Measurements from ENCODE around the gene KCTD7. TPM values are rescaled to one million over a fixed set of nuclear protein-coding genes. Genes with fewer than 3 reads are reported as not detected.

Gene KCTD7
- total and polyA plus RNA-seq, 2 of the 4 experiments (the other 2 are of a cell fraction): 6.1 to 12.8 TPM

- H3K23ac ChIP-seq (ENCODE audit: low read depth, low read length): no peak overlapping the region
- ChIA-PET CTCF (no interaction called here), POLR2A (ENCODE audit: unreplicated experiment) (no interaction called here)
- H2BK15ac ChIP-seq (ENCODE audit: low read depth, low read length): no peak overlapping the region
- no peaks in the 10 kb centered on the region for H3K27me3 ChIP-seq (ENCODE audit: control insufficient read depth, insufficient read depth, low read length)
- no peak overlapping the region for H3K4ac ChIP-seq (ENCODE audit: low read depth, low read length)
- no peak overlapping the region for H2AK5ac ChIP-seq (ENCODE audit: low read depth, low read length)
- BruUV-seq (replicated peaks): no TSS peak
- no peaks in the 10 kb centered on the region for H3K9me1 ChIP-seq (ENCODE audit: insufficient read depth, low read length)
- no peak overlapping the region for H3K9ac ChIP-seq (ENCODE audit: low read depth, low read length)
- H3K9me3 ChIP-seq (ENCODE audit: control insufficient read depth, insufficient read depth, low read length): no peaks in the 10 kb centered on the region
- no peaks in the 10 kb centered on the region for H3K4me1 ChIP-seq (ENCODE audit: control insufficient read depth, insufficient read depth, low read length)
- H3K79me1 ChIP-seq (ENCODE audit: low read depth in 1 of 2, low read length in 2 of 2): no peaks in the 10 kb centered on the region
- intact Hi-C loops (cut with micrococcal nuclease): no loop called here
- no peaks in the 10 kb centered on the region for H4K20me1 ChIP-seq (ENCODE audit: insufficient read depth, low read length)
- H2AK9ac ChIP-seq (replicated peaks; ENCODE audit: low read depth, low read length, poor library complexity): no peak overlapping the region
- H3K36me3 ChIP-seq (ENCODE audit: control insufficient read depth, insufficient read depth, low read length): no peaks in the 10 kb centered on the region
- no peak overlapping the region for H3K4me2 ChIP-seq (ENCODE audit: low read depth, low read length)
- no peak overlapping the region for H3K18ac ChIP-seq (ENCODE audit: low read depth, low read length)
- in situ Hi-C loops (cut with MboI; ENCODE audit: low sequenced_read_pairs): no loop called here
- no peak overlapping the region for H4K8ac ChIP-seq (ENCODE audit: low read depth in 2 of 2, low read length in 2 of 2)
- H3K27ac ChIP-seq (ENCODE audit: insufficient read depth, low read length): no peak overlapping the region
- ATAC-seq (ENCODE audit: low read depth) (no peak), DNase-seq (no peak)
- H3K4me3 ChIP-seq (ENCODE audit: insufficient read depth, low read depth, low read length): no peak overlapping the region
- H2BK5ac ChIP-seq (ENCODE audit: low read depth, low read length, poor library complexity, severe bottlenecking): no peak overlapping the region
- WGBS, 2 experiments (ENCODE audit: extremely low coverage in 2 of 2, insufficient read length in 1 of 2): 86% methylated on average over 1 of the region's 3 CpGs; no CpG with 5 or more reads in 1 of the 2 experiments
- no peak overlapping the region for H4K5ac ChIP-seq (ENCODE audit: low read depth, low read length)
- H2BK120ac ChIP-seq (ENCODE audit: low read depth, low read length): no peak overlapping the region
- H2AFZ ChIP-seq (replicated peaks; ENCODE audit: low read length, poor library complexity): no peak overlapping the region
- dilution Hi-C loops (cut with HindIII; ENCODE audit: low sequenced_read_pairs, unreplicated experiment): no loop called here
- H2BK20ac ChIP-seq (ENCODE audit: low read depth, low read length): no peak overlapping the region
- H4K91ac ChIP-seq (ENCODE audit: insufficient read depth, low read depth, low read length): no peak overlapping the region
- no peak for TF ChIP-seq RFX5 (IDR thresholded peaks at IDR 0.05; ENCODE audit: low read depth, low read length)
- TF ChIP-seq RCOR1 (IDR thresholded peaks at IDR 0.05; ENCODE audit: insufficient replicate concordance, low read length): no peak
- no peak for TF ChIP-seq NFE2L2 (IDR thresholded peaks at IDR 0.05; ENCODE audit: low read depth, low read length)
- TF ChIP-seq CHD1 (IDR thresholded peaks at IDR 0.05; ENCODE audit: low read depth, low read length): no peak
- TF ChIP-seq MAZ (IDR thresholded peaks at IDR 0.05; ENCODE audit: borderline replicate concordance, low read depth, low read length): no peak
- TF ChIP-seq SMC3 (IDR thresholded peaks at IDR 0.05; ENCODE audit: low read depth, low read length): no peak
- no peak for TF ChIP-seq CEBPB (IDR thresholded peaks at IDR 0.05; ENCODE audit: low read depth, low read length)
- TF ChIP-seq MAFK (IDR thresholded peaks at IDR 0.05; ENCODE audit: low read depth, low read length): no peak
- H3K56ac ChIP-seq (ENCODE audit: extremely low read depth, insufficient read depth, low read length): no peak overlapping the region
- no peak overlapping the region for H3K14ac ChIP-seq (replicated peaks; ENCODE audit: low read depth, low read length)
Measured at GRCh38 chr7:66602159-66602558, 26.5 kb upstream of the KCTD7 start.

Data from IMR-90 (cell line).